Stomach (tissue), 9 donors: ENCODE measurements around the gene ANAPC13. TPM values are rescaled to one million over a fixed set of nuclear protein-coding genes. Genes with fewer than 3 reads are reported as not detected.

ENCODE experiments used
- DNase-seq, 2 donors: peaks; one replicate each; pipeline versions ENCODE4 v3.0.0 to v3.0.0-alpha.2; 2013 to 2019
- H3K27ac ChIP-seq, 5 donors: fragments of 200-600 bp in 4 of 5; sonication (generic) in 4 of 5; one replicate each; pipeline ENCODE4 v1.5.1; 2013 to 2019; ENCODE audit warnings: mild to moderate bottlenecking in 1 of 5, moderate library complexity in 1 of 5
- H3K27me3 ChIP-seq, 3 donors: fragments of 200-600 bp; sonication (generic); one replicate each; pipeline ENCODE4 v1.5.1; 2017 to 2019; ENCODE audit warnings: mixed run types in 1 of 3
- H3K36me3 ChIP-seq, 4 donors: fragments of 200-600 bp; sonication (generic); 1 replicate in 3 of 4; 2 replicates in 1 of 4; pipeline ENCODE4 v1.5.1; 2016 to 2019
- H3K4me1 ChIP-seq, 4 donors: fragments of 200-600 bp; sonication (generic); one replicate each; pipeline ENCODE4 v1.5.1; 2016 to 2019
- H3K4me3 ChIP-seq, 4 donors: fragments of 200-600 bp; sonication (generic) in 3 of 4; one replicate each; pipeline ENCODE4 v1.5.1; 2016 to 2019; ENCODE audit warnings: mild to moderate bottlenecking in 1 of 4
- H3K9me3 ChIP-seq, 4 donors: fragments of 200-600 bp; sonication (generic); one replicate each; pipeline ENCODE4 v1.5.1; 2016 to 2019
- EP300 ChIP-seq: sonication (generic); formaldehyde crosslinking; IDR thresholded peaks from one replicate; pipeline ENCODE4 v1.6.1; 2017; ENCODE audit warnings: antibody characterized with exemption
- POLR2A ChIP-seq, 4 donors: fragments of 450-650 bp; IDR thresholded peaks; one replicate each; pipeline ENCODE4 v1.6.1; 2016; ENCODE audit warnings: antibody characterized with exemption in 4 of 4, control low read depth in 2 of 4, mild to moderate bottlenecking in 1 of 4, moderate library complexity in 1 of 4
- POLR2AphosphoS5 ChIP-seq, 3 donors: sonication (generic); formaldehyde crosslinking; IDR thresholded peaks; one replicate each; pipeline ENCODE4 v1.6.1; 2016; ENCODE audit warnings: antibody characterized with exemption in 3 of 3
- WGBS, 5 donors: extraction: QIAGEN DNeasy Blood & Tissue Kit in 3 of 5; methylation state at CpG; one replicate each; pipeline versions ENCODE4 v1.1.5 to v1.1.7; 2013 to 2018; 5-methylcytosine and 5-hydroxymethylcytosine counted together
- intact Hi-C: fragments of 100-400 bp; cut with DNase I; formaldehyde crosslinking; loops from one replicate; pipeline ENCODE4 v1.15.1; 2023; ENCODE audit warnings: low total_unique reads
- polyA plus RNA-seq, 3 donors: library from polyadenylated mRNA; stranded (reverse); fragments of 200-250 nt; gene quantifications; one replicate each; pipeline ENCODE4 v1.2.3, GENCODE V29; 2013
- total RNA-seq, 5 donors: library from RNA; depleted of rRNA; stranded (reverse); fragments of >200 nt; gene quantifications; one replicate each; pipeline versions ENCODE4 v1.1.0 to v1.2.3, GENCODE V29; 2014 to 2016
- TF ChIP-seq, protein P1 (sequence below), 7 experiments: fragments of 450-650 bp in 4 of 7; fragments of 200-600 bp in 3 of 7; sonication (generic) in 3 of 7; IDR thresholded peaks; one replicate each; pipeline ENCODE4 v1.5.1; 2016 to 2019; ENCODE audit warnings: antibody characterized with exemption in 7 of 7, control low read depth in 2 of 7, mild to moderate bottlenecking in 1 of 7
- donor health status: healthy with polysubstance abuse.
- donor health status: Bipolar disorder and iron deficiency.
- donor health status: healthy.

Gene ANAPC13
- total and polyA plus RNA-seq, 8 donors, result 3.2 to 130 (median 44.4) TPM

DNA sequence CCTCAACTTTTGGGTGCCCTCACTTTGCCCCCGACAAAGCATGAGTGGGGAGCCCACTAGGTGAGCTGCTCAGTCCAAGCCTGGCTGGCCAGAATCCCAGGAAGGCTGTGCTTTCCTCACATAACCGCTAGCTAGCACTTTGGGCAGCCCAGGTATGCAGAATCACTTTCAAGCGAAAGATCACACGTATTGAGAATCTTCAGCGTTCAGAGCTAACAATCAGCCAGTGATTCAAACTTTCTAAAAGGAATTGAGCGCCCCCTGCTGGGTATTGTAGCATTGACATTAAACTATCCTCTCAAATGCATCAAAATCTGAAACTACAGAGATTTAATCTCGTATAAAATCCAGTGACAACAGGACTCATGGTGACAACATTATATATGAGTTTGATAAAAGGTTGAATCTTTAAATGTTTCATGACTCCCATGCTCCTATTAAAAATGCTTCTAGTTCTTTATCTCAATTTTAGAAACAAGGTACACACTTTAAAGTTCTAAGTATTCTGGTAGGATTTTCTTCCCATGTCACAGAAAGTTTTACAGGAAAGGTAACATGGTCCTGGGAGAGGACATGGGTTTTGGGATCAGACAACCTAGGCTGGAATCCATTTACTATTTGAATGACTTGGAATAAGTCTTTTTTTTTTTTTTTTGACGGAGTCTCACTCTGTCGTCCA is 11.8 kb downstream of the ANAPC13 start:
- Histone ChIP-seq H3K27me3 (no peaks in the 10 kb centered on the region), H3K9me3 (no peaks in the 10 kb centered on the region), H3K4me1 (peaks cover 8 to 51% (median 29%) of the 10 kb centered on the region in 4 donors), H3K27ac (no peak overlapping the region), H3K36me3 (peaks cover 17 to 43% (median 32%) of the 10 kb centered on the region in 4 donors), H3K4me3 (no peak overlapping the region)
- 21 to 30% (median 25%) methylated on average over 8 to 9 of the region's 9 CpGs for WGBS, 5 donors
- intact Hi-C loops, result loop anchor here (5.0 to 10.0 kb wide), 3 partner anchors 99 to 259 kb away; partner anchors contain the start of gene AMOTL2
- TF ChIP-seq, protein P1, sequence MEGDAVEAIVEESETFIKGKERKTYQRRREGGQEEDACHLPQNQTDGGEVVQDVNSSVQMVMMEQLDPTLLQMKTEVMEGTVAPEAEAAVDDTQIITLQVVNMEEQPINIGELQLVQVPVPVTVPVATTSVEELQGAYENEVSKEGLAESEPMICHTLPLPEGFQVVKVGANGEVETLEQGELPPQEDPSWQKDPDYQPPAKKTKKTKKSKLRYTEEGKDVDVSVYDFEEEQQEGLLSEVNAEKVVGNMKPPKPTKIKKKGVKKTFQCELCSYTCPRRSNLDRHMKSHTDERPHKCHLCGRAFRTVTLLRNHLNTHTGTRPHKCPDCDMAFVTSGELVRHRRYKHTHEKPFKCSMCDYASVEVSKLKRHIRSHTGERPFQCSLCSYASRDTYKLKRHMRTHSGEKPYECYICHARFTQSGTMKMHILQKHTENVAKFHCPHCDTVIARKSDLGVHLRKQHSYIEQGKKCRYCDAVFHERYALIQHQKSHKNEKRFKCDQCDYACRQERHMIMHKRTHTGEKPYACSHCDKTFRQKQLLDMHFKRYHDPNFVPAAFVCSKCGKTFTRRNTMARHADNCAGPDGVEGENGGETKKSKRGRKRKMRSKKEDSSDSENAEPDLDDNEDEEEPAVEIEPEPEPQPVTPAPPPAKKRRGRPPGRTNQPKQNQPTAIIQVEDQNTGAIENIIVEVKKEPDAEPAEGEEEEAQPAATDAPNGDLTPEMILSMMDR (IDR thresholded peaks at IDR 0.05), result peak in 5 of 7 experiments; percentile 55 to 87 (median 81)
- no peak for TF ChIP-seq POLR2A (IDR thresholded peaks at IDR 0.05)
- peak in 1 of 3 donors; percentile 17 for TF ChIP-seq POLR2AphosphoS5 (IDR thresholded peaks at IDR 0.05)
- TF ChIP-seq EP300, result no peak
- peak; percentile 85 to 90 for DNase-seq

DNA sequence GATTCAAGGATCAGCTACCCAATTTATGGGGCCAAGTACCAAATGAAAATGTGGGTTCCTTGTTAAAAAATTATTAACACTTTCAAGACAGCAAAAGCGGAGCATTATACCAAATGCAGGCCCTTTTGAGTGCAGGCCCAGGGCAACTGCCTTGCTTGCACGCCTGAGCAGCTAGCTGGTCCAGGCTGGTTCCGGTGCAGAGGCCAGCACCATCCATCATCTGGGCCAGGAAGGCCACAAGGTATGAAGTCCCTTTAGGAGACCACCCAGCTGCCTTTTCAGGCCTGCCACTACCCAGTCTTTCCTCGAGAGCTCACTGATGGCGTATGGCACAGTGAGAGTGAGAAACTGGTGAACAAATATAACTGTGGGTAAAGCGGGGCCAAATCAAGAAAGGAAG is 13.0 kb downstream of the ANAPC13 start:
- WGBS, 5 donors, result 97 to 100% (median 98%) methylated on average over 6 of the region's 6 CpGs
- no peak for TF ChIP-seq EP300
- TF ChIP-seq, protein P1 (IDR thresholded peaks at IDR 0.05), result no peak
- TF ChIP-seq POLR2A (IDR thresholded peaks at IDR 0.05), result no peak
- TF ChIP-seq POLR2AphosphoS5 (IDR thresholded peaks at IDR 0.05), result no peak
- no peak for DNase-seq
- peaks cover 3 to 40% (median 24%) of the 10 kb centered on the region in 4 donors for H3K4me1 ChIP-seq
- H3K9me3 ChIP-seq, result no peaks in the 10 kb centered on the region
- no peaks in the 10 kb centered on the region for H3K27me3 ChIP-seq
- intact Hi-C loops, result loop anchor here (5.0 to 10.0 kb wide), 3 partner anchors 98 to 258 kb away; partner anchors contain the start of gene AMOTL2
- H3K36me3 ChIP-seq, result peaks cover 10 to 32% (median 21%) of the 10 kb centered on the region in 4 donors
- H3K4me3 ChIP-seq, result no peak overlapping the region
- no peak overlapping the region for H3K27ac ChIP-seq

DNA sequence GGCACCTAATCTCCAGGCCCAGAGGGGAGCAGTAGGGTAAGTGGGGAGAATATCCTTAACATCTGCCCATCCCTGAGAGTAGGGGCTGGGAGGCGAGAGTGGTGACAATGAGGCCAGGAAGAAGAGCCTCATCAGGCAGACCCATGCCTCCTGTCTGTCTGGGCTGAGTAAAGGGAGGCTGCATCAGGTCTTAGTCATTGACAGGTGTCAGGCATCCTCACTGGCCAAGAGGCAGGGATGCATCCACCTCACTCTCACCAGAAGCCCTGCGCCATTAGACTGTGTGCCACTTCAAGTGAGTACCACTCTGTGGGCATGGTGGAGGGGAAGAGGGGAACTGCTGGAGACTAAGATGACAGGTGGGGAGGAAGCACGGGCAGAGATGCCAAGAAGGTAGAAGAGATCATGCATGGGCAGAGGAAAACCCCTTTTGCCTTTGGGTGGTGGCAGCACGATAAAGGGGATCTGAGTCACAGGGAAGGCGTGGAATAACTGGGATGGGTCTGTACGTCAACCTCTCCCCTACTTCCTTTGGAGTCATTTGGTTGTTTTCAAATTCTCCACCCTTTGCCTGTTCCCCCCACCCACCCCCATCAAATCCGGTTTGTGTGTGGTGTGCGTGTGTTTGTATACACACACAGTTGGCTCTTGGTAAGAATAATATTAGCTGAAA is 14.1 kb downstream of the ANAPC13 start:
- peak in 1 of 2 donors; percentile 75 for DNase-seq
- WGBS, 5 donors, result 70 to 76% (median 73%) methylated on average over 8 of the region's 8 CpGs
- Histone ChIP-seq H3K27me3 (no peaks in the 10 kb centered on the region), H3K4me3 (no peak overlapping the region), H3K36me3 (peaks cover 0 to 20% (median 9%) of the 10 kb centered on the region in 4 donors), H3K27ac (peak overlapping the region in 4 of 5 donors; percentile 11 to 57 (median 34)), H3K4me1 (peaks cover 3 to 31% (median 21%) of the 10 kb centered on the region in 4 donors), H3K9me3 (no peaks in the 10 kb centered on the region)
- intact Hi-C loops, result loop anchor here (5.0 to 10.0 kb wide), 3 partner anchors 97 to 257 kb away; partner anchors contain the start of gene AMOTL2
- TF ChIP-seq POLR2AphosphoS5 (IDR thresholded peaks at IDR 0.05) (no peak), EP300 (no peak), POLR2A (IDR thresholded peaks at IDR 0.05) (no peak)
- TF ChIP-seq, protein P1 (IDR thresholded peaks at IDR 0.05), result no peak

DNA sequence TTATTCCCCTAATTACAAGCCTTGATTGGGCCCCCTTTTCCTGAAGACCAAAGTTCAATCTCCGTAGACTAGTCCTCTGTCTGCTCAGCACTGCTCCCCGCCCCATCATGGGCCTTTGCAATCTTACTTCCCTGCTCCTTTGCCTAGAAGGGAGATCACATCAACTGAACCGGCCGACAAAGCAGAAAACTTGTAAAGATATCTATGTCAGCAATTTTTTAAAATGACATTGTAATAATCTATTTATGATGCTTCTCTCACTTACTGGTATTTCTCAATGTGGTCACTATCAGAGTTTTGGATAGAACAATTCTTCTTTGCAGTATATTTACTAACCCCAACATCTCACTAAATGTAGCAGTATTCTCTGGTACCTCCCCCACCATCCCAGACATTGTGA is 17.3 kb downstream of the ANAPC13 start:
- Histone ChIP-seq H3K9me3 (no peaks in the 10 kb centered on the region), H3K27me3 (no peaks in the 10 kb centered on the region), H3K36me3 (peaks cover 0 to 3% (median 0%) of the 10 kb centered on the region in 4 donors), H3K4me3 (no peak overlapping the region), H3K4me1 (peaks cover 3 to 39% (median 28%) of the 10 kb centered on the region in 4 donors), H3K27ac (no peak overlapping the region)
- no peak for DNase-seq
- intact Hi-C loops, result no loop called here
- TF ChIP-seq, protein P1 (IDR thresholded peaks at IDR 0.05), result no peak
- TF ChIP-seq POLR2AphosphoS5 (IDR thresholded peaks at IDR 0.05), result no peak
- no peak for TF ChIP-seq POLR2A (IDR thresholded peaks at IDR 0.05)
- no peak for TF ChIP-seq EP300
- WGBS, 5 donors, result 77 to 87% (median 80%) methylated on average over 4 of the region's 4 CpGs
